HCT116 (cell line): ENCODE measurements around the gene ETHE1.

Experiments used
- ATF3 ChIP-seq: IDR thresholded peaks from 2 replicates; pipeline ENCODE4 v1.6.1; 2012
- CEBPB ChIP-seq: IDR thresholded peaks from 2 replicates; pipeline ENCODE4 v1.6.1; 2012; ENCODE audit warnings: low read depth
- CTCF ChIP-seq, 3 experiments: fragments of 200-600 bp in 1 of 3; sonication (generic) in 1 of 3; IDR thresholded peaks in 2 of 3; conservative IDR thresholded peaks in 1 of 3; 2 replicates each; pipeline ENCODE4 v1.5.1; 2012 to 2017; ENCODE audit warnings: low read depth in 2 of 3, low read length in 2 of 3, antibody characterized with exemption in 1 of 3, borderline replicate concordance in 1 of 3, control low read depth in 1 of 3, mild to moderate bottlenecking in 1 of 3, mixed read lengths in 1 of 3, mixed run types in 1 of 3, moderate library complexity in 1 of 3; ENCODE audit not compliant: insufficient read depth in 1 of 3
- EZH2 ChIP-seq: fragments of 200-600 bp; sonication (generic); IDR thresholded peaks from 2 replicates; pipeline ENCODE4 v1.6.1; 2017; ENCODE audit warnings: antibody characterized with exemption, mixed run types
- POLR2AphosphoS5 ChIP-seq: IDR thresholded peaks from 2 replicates; pipeline ENCODE4 v1.6.1; 2011; ENCODE audit warnings: mild to moderate bottlenecking, low read depth, low read length, moderate library complexity
- REST ChIP-seq: IDR thresholded peaks from 2 replicates; pipeline ENCODE4 v1.6.1; 2012; ENCODE audit warnings: low read depth
- SIN3A ChIP-seq: IDR thresholded peaks from 2 replicates; pipeline ENCODE4 v1.6.1; 2012; ENCODE audit warnings: low read depth
- SP1 ChIP-seq: IDR thresholded peaks from 2 replicates; pipeline ENCODE4 v1.6.1; 2012; ENCODE audit warnings: low read depth

GRCh38 chr19:43496960-43497359 is 30.0 kb downstream of the ETHE1 start:
- TF ChIP-seq SIN3A: no peak
- TF ChIP-seq CTCF (IDR thresholded peaks at IDR 0.05 in 2 of 3, conservative IDR thresholded peaks at IDR 0.05 in 1 of 3; ENCODE audit: borderline replicate concordance in 1 of 3, insufficient read depth in 1 of 3, low read depth in 2 of 3, low read length in 2 of 3): no peak
- no peak for TF ChIP-seq ATF3
- TF ChIP-seq POLR2AphosphoS5: no peak
- no peak for TF ChIP-seq SP1
- no peak for TF ChIP-seq REST
- no peak for TF ChIP-seq EZH2
- TF ChIP-seq CEBPB: no peak
